Epidermal melanocyte (primary cell): ENCODE results near the gene CAPN11.

Experiments
- DNase-seq: peaks from one replicate; pipeline ENCODE4 v3.0.0; 2011; ENCODE audit warnings: low spot score; ENCODE audit not compliant: insufficient read length

Gene CAPN11

GRCh38 chr6:44203955-44204354 lies 45.3 kb downstream of the CAPN11 start:
- DNase-seq = no peak

GRCh38 chr6:44207966-44208365 lies 49.3 kb downstream of the CAPN11 start:
- DNase-seq = no peak

- DNase-seq = no peak
These were observed 52.7 kb downstream of the CAPN11 start for GRCh38 chr6:44211284-44211683.

- DNase-seq = no peak
These were observed 55.7 kb downstream of the CAPN11 start for GRCh38 chr6:44214307-44214706.

- DNase-seq = no peak
These were observed 58.2 kb downstream of the CAPN11 start, which contains the start of gene MYMX for GRCh38 chr6:44216677-44217331. TSS of gene MYMX (plus strand) at chr6:44216926. CDS start at chr6:44217472, 546 bp downstream.

GRCh38 chr6:44217332-44218143 lies 58.9 kb downstream of the CAPN11 start:
- DNase-seq = no peak

- DNase-seq = peak; percentile 51
These were observed 60.6 kb downstream of the CAPN11 start for GRCh38 chr6:44219053-44219814.

- DNase-seq = no peak
These were observed 61.5 kb downstream of the CAPN11 start for GRCh38 chr6:44219815-44220784.

- DNase-seq = no peak
These were observed 62.3 kb downstream of the CAPN11 start for GRCh38 chr6:44220913-44221290.

GRCh38 chr6:44221291-44221960 lies 62.8 kb downstream of the CAPN11 start:
- DNase-seq = peak; percentile 76

GRCh38 chr6:44221961-44222335 lies 63.3 kb downstream of the CAPN11 start:
- no peak for DNase-seq

- no peak for DNase-seq
These were observed 64.1 kb downstream of the CAPN11 start for GRCh38 chr6:44222486-44223318.

- peak; percentile 87 for DNase-seq
These were observed 64.9 kb downstream of the CAPN11 start, which contains the start of gene SLC29A1 for GRCh38 chr6:44223319-44224028. TSS of gene SLC29A1 (plus strand) at chr6:44223595. CDS start at chr6:44227314, 3,719 bp downstream.

GRCh38 chr6:44224029-44224964 lies 65.7 kb downstream of the CAPN11 start:
- no peak for DNase-seq

GRCh38 chr6:44224965-44225305 lies 66.3 kb downstream of the CAPN11 start:
- no peak for DNase-seq

- no peak for DNase-seq
These were observed 67.1 kb downstream of the CAPN11 start for GRCh38 chr6:44225579-44226325.
